ENCODE data around the gene PROM1. TPM values are rescaled to one million over a fixed set of nuclear protein-coding genes. Genes with fewer than 3 reads are reported as not detected.
A peak's percentile ranks its signal among the peaks of the same experiment; 100 is the strongest.

PROM1 gene
- total and polyA plus RNA-seq, 5 donors from 2014 or later: 2.9 TPM; not detected in 4

GRCh38 chr4:16082426-16083240 is 1.2 kb downstream of the PROM1 start:
- Histone ChIP-seq H3K27me3 (ENCODE audit: control insufficient read depth, insufficient read depth, low read length) (peaks cover 32% of the 10 kb centered on the region), H3K9me3 (ENCODE audit: control insufficient read depth in 2 of 2, low read length in 2 of 2) (no peaks in the 10 kb centered on the region), H3K4me3 (ENCODE audit: low read depth, low read length) (no peak overlapping the region), H3K36me3 (ENCODE audit: control insufficient read depth, insufficient read depth, low read length) (no peaks in the 10 kb centered on the region), H3K4me1 (ENCODE audit: control insufficient read depth, insufficient read depth, low read length, poor library complexity, severe bottlenecking) (peaks cover 20% of the 10 kb centered on the region), H3K27ac (ENCODE audit: insufficient read depth, low read length, poor library complexity, severe bottlenecking) (no peak overlapping the region)
- H3K4me3 Mint-ChIP-seq: peak overlapping the region in 3 of 4 donors; percentile 49 to 82 (median 66)
- peaks cover 0 to 18% (median 6%) of the 10 kb centered on the region in 4 donors for H3K4me1 Mint-ChIP-seq
- peaks cover 69% of the 10 kb centered on the region for H3K27me3 Mint-ChIP-seq
- no peak for DNase-seq
- H3K9me3 Mint-ChIP-seq: peaks cover 0 to 2% (median 0%) of the 10 kb centered on the region in 7 donors
- H3K36me3 Mint-ChIP-seq: no peaks in the 10 kb centered on the region
- H3K27ac Mint-ChIP-seq: no peak overlapping the region
- ATAC-seq (ENCODE audit: low read depth in 2 of 2): no peak

- peaks cover 0 to 7% (median 0%) of the 10 kb centered on the region in 7 donors for H3K9me3 Mint-ChIP-seq
- Histone ChIP-seq H3K4me3 (ENCODE audit: low read depth, low read length) (no peak overlapping the region), H3K9me3 (ENCODE audit: control insufficient read depth in 2 of 2, low read length in 2 of 2) (no peaks in the 10 kb centered on the region), H3K36me3 (ENCODE audit: control insufficient read depth, insufficient read depth, low read length) (no peaks in the 10 kb centered on the region), H3K4me1 (ENCODE audit: control insufficient read depth, insufficient read depth, low read length, poor library complexity, severe bottlenecking) (peaks cover 20% of the 10 kb centered on the region), H3K27me3 (ENCODE audit: control insufficient read depth, insufficient read depth, low read length) (peaks cover 32% of the 10 kb centered on the region), H3K27ac (ENCODE audit: insufficient read depth, low read length, poor library complexity, severe bottlenecking) (no peak overlapping the region)
- H3K27ac Mint-ChIP-seq: no peak overlapping the region
- ATAC-seq (ENCODE audit: low read depth in 2 of 2) (no peak), DNase-seq (no peak)
- H3K36me3 Mint-ChIP-seq: no peaks in the 10 kb centered on the region
- peaks cover 0 to 18% (median 6%) of the 10 kb centered on the region in 4 donors for H3K4me1 Mint-ChIP-seq
- H3K27me3 Mint-ChIP-seq: peaks cover 63% of the 10 kb centered on the region
- peak overlapping the region in 3 of 4 donors; percentile 49 to 82 (median 66) for H3K4me3 Mint-ChIP-seq
Observed at GRCh38 chr4:16082041-16082425, 1.8 kb downstream of the PROM1 start.

- peaks cover 10% of the 10 kb centered on the region for H3K27me3 ChIP-seq (ENCODE audit: control insufficient read depth, insufficient read depth, low read length)
- Mint-ChIP-seq H3K27me3 (peaks cover 38% of the 10 kb centered on the region), H3K9me3 (peaks cover 0 to 7% (median 0%) of the 10 kb centered on the region in 7 donors), H3K36me3 (no peaks in the 10 kb centered on the region), H3K4me1 (peaks cover 0 to 16% (median 6%) of the 10 kb centered on the region in 4 donors), H3K27ac (no peak overlapping the region), H3K4me3 (no peak overlapping the region)
- peaks cover 20% of the 10 kb centered on the region for H3K4me1 ChIP-seq (ENCODE audit: control insufficient read depth, insufficient read depth, low read length, poor library complexity, severe bottlenecking)
- no peak overlapping the region for H3K4me3 ChIP-seq (ENCODE audit: low read depth, low read length)
- no peak for DNase-seq
- H3K9me3 ChIP-seq (ENCODE audit: control insufficient read depth in 2 of 2, low read length in 2 of 2): no peaks in the 10 kb centered on the region
- ATAC-seq (ENCODE audit: low read depth in 2 of 2): no peak
- H3K36me3 ChIP-seq (ENCODE audit: control insufficient read depth, insufficient read depth, low read length): no peaks in the 10 kb centered on the region
- H3K27ac ChIP-seq (ENCODE audit: insufficient read depth, low read length, poor library complexity, severe bottlenecking): no peak overlapping the region
Observed at GRCh38 chr4:16079046-16079445, 4.8 kb downstream of the PROM1 start.

GRCh38 chr4:16078195-16078760 is 5.5 kb downstream of the PROM1 start:
- Histone ChIP-seq H3K9me3 (ENCODE audit: control insufficient read depth in 2 of 2, low read length in 2 of 2) (no peaks in the 10 kb centered on the region), H3K4me3 (ENCODE audit: low read depth, low read length) (no peak overlapping the region), H3K27ac (ENCODE audit: insufficient read depth, low read length, poor library complexity, severe bottlenecking) (no peak overlapping the region), H3K4me1 (ENCODE audit: control insufficient read depth, insufficient read depth, low read length, poor library complexity, severe bottlenecking) (peaks cover 13% of the 10 kb centered on the region), H3K36me3 (ENCODE audit: control insufficient read depth, insufficient read depth, low read length) (no peaks in the 10 kb centered on the region), H3K27me3 (ENCODE audit: control insufficient read depth, insufficient read depth, low read length) (peaks cover 12% of the 10 kb centered on the region)
- peaks cover 35% of the 10 kb centered on the region for H3K27me3 Mint-ChIP-seq
- H3K4me3 Mint-ChIP-seq: no peak overlapping the region
- H3K36me3 Mint-ChIP-seq: no peaks in the 10 kb centered on the region
- DNase-seq (no peak), ATAC-seq (ENCODE audit: low read depth in 2 of 2) (no peak)
- peaks cover 0 to 14% (median 6%) of the 10 kb centered on the region in 4 donors for H3K4me1 Mint-ChIP-seq
- H3K9me3 Mint-ChIP-seq: peaks cover 0 to 7% (median 0%) of the 10 kb centered on the region in 7 donors
- no peak overlapping the region for H3K27ac Mint-ChIP-seq

- Mint-ChIP-seq H3K4me3 (no peak overlapping the region), H3K36me3 (no peaks in the 10 kb centered on the region), H3K9me3 (peaks cover 0 to 8% (median 0%) of the 10 kb centered on the region in 7 donors), H3K27ac (no peak overlapping the region), H3K4me1 (peaks cover 0 to 13% (median 6%) of the 10 kb centered on the region in 4 donors), H3K27me3 (peaks cover 39% of the 10 kb centered on the region)
- ATAC-seq (ENCODE audit: low read depth in 2 of 2) (no peak), DNase-seq (no peak)
- H3K27me3 ChIP-seq (ENCODE audit: control insufficient read depth, insufficient read depth, low read length): peaks cover 12% of the 10 kb centered on the region
- no peaks in the 10 kb centered on the region for H3K36me3 ChIP-seq (ENCODE audit: control insufficient read depth, insufficient read depth, low read length)
- peaks cover 8% of the 10 kb centered on the region for H3K4me1 ChIP-seq (ENCODE audit: control insufficient read depth, insufficient read depth, low read length, poor library complexity, severe bottlenecking)
- no peak overlapping the region for H3K27ac ChIP-seq (ENCODE audit: insufficient read depth, low read length, poor library complexity, severe bottlenecking)
- H3K4me3 ChIP-seq (ENCODE audit: low read depth, low read length): no peak overlapping the region
- no peaks in the 10 kb centered on the region for H3K9me3 ChIP-seq (ENCODE audit: control insufficient read depth in 2 of 2, low read length in 2 of 2)
Observed at GRCh38 chr4:16077786-16078185, 6.0 kb downstream of the PROM1 start.

GRCh38 chr4:16075975-16076757 is 7.7 kb downstream of the PROM1 start:
- H3K27ac Mint-ChIP-seq: no peak overlapping the region
- ATAC-seq (ENCODE audit: low read depth in 2 of 2): no peak
- no peak overlapping the region for H3K4me3 Mint-ChIP-seq
- H3K27me3 Mint-ChIP-seq: peaks cover 30% of the 10 kb centered on the region
- DNase-seq: no peak
- H3K9me3 Mint-ChIP-seq: peaks cover 0 to 8% (median 0%) of the 10 kb centered on the region in 7 donors
- Histone ChIP-seq H3K4me3 (ENCODE audit: low read depth, low read length) (no peak overlapping the region), H3K27ac (ENCODE audit: insufficient read depth, low read length, poor library complexity, severe bottlenecking) (no peak overlapping the region), H3K36me3 (ENCODE audit: control insufficient read depth, insufficient read depth, low read length) (no peaks in the 10 kb centered on the region), H3K4me1 (ENCODE audit: control insufficient read depth, insufficient read depth, low read length, poor library complexity, severe bottlenecking) (no peaks in the 10 kb centered on the region), H3K27me3 (ENCODE audit: control insufficient read depth, insufficient read depth, low read length) (peaks cover 11% of the 10 kb centered on the region), H3K9me3 (ENCODE audit: control insufficient read depth in 2 of 2, low read length in 2 of 2) (no peaks in the 10 kb centered on the region)
- H3K36me3 Mint-ChIP-seq: no peaks in the 10 kb centered on the region
- no peaks in the 10 kb centered on the region for H3K4me1 Mint-ChIP-seq

GRCh38 chr4:16075061-16075460 is 8.8 kb downstream of the PROM1 start:
- Histone ChIP-seq H3K4me1 (ENCODE audit: control insufficient read depth, insufficient read depth, low read length, poor library complexity, severe bottlenecking) (no peaks in the 10 kb centered on the region), H3K27ac (ENCODE audit: insufficient read depth, low read length, poor library complexity, severe bottlenecking) (no peak overlapping the region), H3K9me3 (ENCODE audit: control insufficient read depth in 2 of 2, low read length in 2 of 2) (no peaks in the 10 kb centered on the region), H3K4me3 (ENCODE audit: low read depth, low read length) (no peak overlapping the region), H3K36me3 (ENCODE audit: control insufficient read depth, insufficient read depth, low read length) (no peaks in the 10 kb centered on the region), H3K27me3 (ENCODE audit: control insufficient read depth, insufficient read depth, low read length) (peaks cover 11% of the 10 kb centered on the region)
- Mint-ChIP-seq H3K4me3 (no peak overlapping the region), H3K27ac (no peak overlapping the region), H3K9me3 (peaks cover 0 to 8% (median 0%) of the 10 kb centered on the region in 7 donors), H3K27me3 (peaks cover 27% of the 10 kb centered on the region), H3K36me3 (no peaks in the 10 kb centered on the region), H3K4me1 (no peaks in the 10 kb centered on the region)
- DNase-seq: no peak
- ATAC-seq (ENCODE audit: low read depth in 2 of 2): no peak

All from CD4-positive, CD25-positive, alpha-beta regulatory T cell (primary cell).